WERI-Rb-1 (cell line): Measurements from ENCODE around the gene ALOX12B.
A peak's percentile ranks its signal among the peaks of the same experiment; 100 is the strongest.

ENCODE experiments used
- DNase-seq: peaks from one replicate; pipeline ENCODE4 v3.0.0-alpha.2; 2020
- H3K27ac ChIP-seq: fragments of 250-450 bp; sonication (Bioruptor Pico); 2 replicates; pipeline ENCODE4 v1.5.1; 2020; ENCODE audit warnings: mild to moderate bottlenecking, moderate library complexity
- H3K27me3 ChIP-seq: fragments of 250-450 bp; sonication (Bioruptor Pico); 2 replicates; pipeline ENCODE4 v1.5.1; 2021; ENCODE audit warnings: mild to moderate bottlenecking, low read depth, moderate library complexity; ENCODE audit not compliant: insufficient read depth, severe bottlenecking
- H3K36me3 ChIP-seq: fragments of 250-450 bp; sonication (Bioruptor Pico); 2 replicates; pipeline ENCODE4 v1.5.1; 2020; ENCODE audit warnings: mild to moderate bottlenecking, moderate library complexity
- H3K4me3 ChIP-seq: 2 replicates; pipeline ENCODE4 v1.5.1; 2011; ENCODE audit warnings: low read depth, mild to moderate bottlenecking, control low read depth, low read length
- H3K9me3 ChIP-seq: fragments of 250-450 bp; sonication (Bioruptor Pico); 2 replicates; pipeline ENCODE4 v1.5.1; 2021; ENCODE audit warnings: mild to moderate bottlenecking, moderate library complexity; ENCODE audit not compliant: severe bottlenecking
- TF ChIP-seq, protein P1 (sequence below): IDR thresholded peaks from 2 replicates; pipeline ENCODE4 v1.5.1; 2011; ENCODE audit warnings: low read depth, mild to moderate bottlenecking, control low read depth, inconsistent platforms, low read length

Gene ALOX12B

DNA sequence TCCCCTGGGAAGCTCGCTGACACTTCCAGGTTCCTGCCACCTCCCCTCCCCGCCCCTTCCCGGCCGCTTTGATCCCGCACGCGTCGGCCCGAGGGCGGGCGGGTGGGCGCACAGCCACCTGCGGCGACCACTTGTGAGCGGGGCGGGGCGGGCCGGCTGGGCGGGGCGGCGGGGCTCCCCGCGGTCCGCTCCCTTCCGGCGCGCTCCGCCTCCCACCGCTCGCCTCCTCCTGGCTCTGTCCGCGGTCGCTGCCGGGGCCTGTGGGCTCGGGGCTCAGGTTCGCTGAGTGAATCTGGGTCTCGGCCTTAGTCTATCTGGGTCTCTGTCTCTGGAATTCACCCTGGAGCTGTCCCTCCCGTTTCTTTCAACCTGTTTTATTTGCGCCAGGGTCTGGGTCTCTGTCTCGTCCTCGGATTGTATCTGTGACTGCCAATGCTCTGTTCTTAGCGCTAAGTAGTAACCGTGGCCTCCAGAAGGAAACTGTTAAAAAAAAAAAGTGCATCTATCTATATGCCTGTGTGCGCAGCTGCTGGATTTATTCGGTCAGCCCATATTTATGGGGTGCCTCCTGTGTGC is 39.1 kb upstream of the ALOX12B start:
- DNase-seq: peak; percentile 53
- no peaks in the 10 kb centered on the region for H3K9me3 ChIP-seq
- no peaks in the 10 kb centered on the region for H3K36me3 ChIP-seq
- peaks cover 27% of the 10 kb centered on the region for H3K27me3 ChIP-seq
- TF ChIP-seq, protein P1, sequence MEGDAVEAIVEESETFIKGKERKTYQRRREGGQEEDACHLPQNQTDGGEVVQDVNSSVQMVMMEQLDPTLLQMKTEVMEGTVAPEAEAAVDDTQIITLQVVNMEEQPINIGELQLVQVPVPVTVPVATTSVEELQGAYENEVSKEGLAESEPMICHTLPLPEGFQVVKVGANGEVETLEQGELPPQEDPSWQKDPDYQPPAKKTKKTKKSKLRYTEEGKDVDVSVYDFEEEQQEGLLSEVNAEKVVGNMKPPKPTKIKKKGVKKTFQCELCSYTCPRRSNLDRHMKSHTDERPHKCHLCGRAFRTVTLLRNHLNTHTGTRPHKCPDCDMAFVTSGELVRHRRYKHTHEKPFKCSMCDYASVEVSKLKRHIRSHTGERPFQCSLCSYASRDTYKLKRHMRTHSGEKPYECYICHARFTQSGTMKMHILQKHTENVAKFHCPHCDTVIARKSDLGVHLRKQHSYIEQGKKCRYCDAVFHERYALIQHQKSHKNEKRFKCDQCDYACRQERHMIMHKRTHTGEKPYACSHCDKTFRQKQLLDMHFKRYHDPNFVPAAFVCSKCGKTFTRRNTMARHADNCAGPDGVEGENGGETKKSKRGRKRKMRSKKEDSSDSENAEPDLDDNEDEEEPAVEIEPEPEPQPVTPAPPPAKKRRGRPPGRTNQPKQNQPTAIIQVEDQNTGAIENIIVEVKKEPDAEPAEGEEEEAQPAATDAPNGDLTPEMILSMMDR: no peak
- H3K27ac ChIP-seq: no peak overlapping the region
- H3K4me3 ChIP-seq: peak overlapping the region; percentile 56

DNA sequence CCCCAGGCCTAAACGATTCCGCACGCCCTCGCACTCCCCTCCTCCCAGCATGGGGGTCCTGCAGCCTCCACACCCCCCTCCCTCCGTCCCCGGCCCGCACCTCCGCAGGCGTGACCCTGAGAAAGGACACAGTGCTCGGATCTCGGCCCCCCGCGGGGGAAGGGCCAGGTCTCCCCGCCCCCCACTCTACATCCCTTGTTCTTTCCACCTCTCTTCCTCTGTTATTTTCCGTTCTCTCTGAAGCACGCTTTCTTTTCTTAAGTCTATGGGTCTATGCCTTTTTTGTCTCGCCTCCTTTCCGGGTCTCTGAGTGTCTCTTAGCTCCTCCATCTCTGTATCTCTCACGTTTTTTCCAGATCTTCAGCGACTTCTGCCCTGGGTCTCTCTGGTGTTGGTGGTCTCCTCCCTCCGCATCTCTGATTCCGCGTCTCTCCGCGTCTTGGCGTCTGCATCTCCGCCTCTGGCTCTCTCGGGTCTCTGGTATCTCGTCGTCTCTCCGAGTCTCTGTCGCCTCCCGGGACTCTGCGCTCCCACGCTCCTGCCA is 38.5 kb upstream of the ALOX12B start:
- TF ChIP-seq, protein P1: no peak
- H3K27me3 ChIP-seq: peaks cover 27% of the 10 kb centered on the region
- no peaks in the 10 kb centered on the region for H3K9me3 ChIP-seq
- no peaks in the 10 kb centered on the region for H3K36me3 ChIP-seq
- H3K4me3 ChIP-seq: peak overlapping the region; percentile 56
- H3K27ac ChIP-seq: no peak overlapping the region
- DNase-seq: no peak

DNA sequence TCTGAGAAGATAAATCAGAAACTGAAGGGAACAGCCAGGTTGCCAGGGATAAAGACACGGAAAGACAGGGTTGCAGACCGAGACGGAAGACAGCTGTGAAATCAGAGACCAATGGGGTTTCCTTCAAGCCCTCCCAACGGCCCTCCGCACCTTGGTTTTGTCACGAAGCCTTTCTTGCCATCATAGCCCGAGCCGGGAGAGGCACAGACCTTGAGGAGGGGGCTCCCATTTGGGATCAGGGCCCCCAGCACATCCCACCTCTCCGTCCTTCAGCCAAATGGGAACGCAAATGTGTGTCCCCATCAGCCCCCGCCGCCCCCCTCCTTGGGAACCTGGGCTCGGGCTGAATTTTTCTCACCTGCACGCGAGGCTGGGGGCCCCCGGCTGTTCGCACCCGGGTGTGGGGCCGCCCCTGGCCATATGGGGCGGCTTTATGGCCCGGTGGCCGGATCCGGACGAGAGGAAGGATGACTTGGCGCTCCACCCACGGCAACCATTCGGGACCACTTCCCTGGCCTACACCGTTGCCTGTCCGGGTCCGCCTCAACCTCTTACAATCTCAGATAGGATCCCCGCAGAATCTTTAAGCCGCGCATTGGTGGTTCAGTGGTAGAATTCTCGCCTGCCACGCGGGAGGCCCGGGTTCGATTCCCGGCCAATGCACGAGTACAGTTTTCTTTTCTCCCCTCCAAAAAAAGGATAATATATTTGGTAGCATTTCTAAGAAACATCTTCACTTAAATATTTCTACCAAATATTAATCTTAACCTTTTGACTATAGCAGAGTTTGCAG is 37.8 kb upstream of the ALOX12B start:
- Histone ChIP-seq H3K9me3 (no peaks in the 10 kb centered on the region), H3K4me3 (peak overlapping the region; percentile 56), H3K27ac (no peak overlapping the region), H3K27me3 (peaks cover 27% of the 10 kb centered on the region), H3K36me3 (no peaks in the 10 kb centered on the region)
- TF ChIP-seq, protein P1: no peak
- DNase-seq: peak; percentile 80

DNA sequence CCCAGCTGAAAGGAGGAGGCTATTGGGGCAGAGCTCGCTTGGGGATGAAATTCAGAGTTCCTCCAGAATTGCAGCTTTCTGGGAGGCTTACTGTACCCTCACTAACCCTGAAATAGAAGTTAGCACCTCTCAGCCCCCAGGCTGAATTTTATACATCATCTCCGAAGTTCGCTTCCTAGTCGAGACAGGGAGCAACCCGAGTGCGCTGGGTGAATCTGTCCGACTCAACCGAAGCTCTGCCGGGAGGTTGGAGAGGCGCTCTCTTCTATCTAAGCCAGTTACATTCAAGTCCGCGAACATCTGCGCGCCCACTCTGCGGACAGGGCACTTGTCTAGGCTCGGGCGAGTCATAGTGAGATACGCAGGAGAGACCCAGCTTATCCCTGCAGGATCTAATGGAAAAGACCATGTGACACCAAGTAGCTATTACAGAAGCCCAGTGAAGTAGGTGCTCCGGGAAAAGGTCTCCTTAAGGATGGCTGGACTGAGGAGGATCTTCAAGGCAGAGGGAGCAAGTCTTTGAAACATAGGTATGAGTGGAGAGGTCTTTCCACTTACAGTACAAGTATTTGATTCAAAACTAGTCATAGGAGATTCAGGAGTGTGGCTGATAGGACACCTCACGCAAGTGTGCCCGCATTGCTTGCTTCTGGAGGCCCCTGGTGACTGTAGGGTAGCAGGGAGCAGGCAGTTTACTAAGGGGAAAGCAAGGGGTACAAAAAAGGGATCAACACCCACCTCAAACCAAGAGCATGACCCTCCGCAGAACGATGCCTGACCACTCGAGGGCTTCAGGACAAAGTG is 37.0 kb upstream of the ALOX12B start:
- H3K9me3 ChIP-seq: no peaks in the 10 kb centered on the region
- no peak for DNase-seq
- H3K27ac ChIP-seq: no peak overlapping the region
- H3K36me3 ChIP-seq: no peaks in the 10 kb centered on the region
- peaks cover 27% of the 10 kb centered on the region for H3K27me3 ChIP-seq
- TF ChIP-seq, protein P1: no peak
- peak overlapping the region; percentile 56 for H3K4me3 ChIP-seq

DNA sequence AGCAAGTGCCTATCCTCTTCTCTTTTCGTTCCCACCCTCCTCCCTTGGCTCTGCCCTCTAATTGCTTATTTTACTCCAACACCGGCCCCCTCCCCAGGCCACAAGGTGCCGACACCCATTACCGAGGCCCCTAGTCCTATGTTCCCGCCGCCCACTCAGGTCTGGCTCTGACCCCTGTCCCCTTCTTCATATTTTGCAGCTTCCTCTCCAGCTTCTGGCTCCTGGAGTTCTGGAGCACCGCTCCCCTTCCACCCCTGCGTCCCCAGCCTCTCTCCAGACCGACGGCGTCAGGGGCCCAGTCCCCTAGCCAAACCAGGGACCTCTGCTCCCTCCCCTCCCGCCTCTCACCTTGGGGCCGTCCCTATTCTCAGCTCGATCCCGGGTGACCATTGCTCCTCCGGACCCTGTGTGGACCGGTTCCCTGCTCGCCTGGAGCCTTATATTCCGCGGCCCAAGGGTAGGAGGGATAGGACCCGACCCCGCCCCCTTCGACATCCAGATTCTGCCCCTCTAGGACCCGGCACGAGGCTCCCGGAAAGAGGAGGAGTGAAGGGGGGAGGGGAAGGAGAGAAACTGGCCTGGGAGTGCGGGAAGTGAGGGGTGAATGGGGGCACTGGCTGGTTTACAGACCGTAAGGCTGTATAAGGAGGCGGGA is 36.3 kb upstream of the ALOX12B start, which contains the start of gene HES7:
HES7 (minus strand) TSS at position 412 of the 655 bp plus-strand sequence; CDS start at position 390, 22 bp downstream.
- Histone ChIP-seq H3K9me3 (no peaks in the 10 kb centered on the region), H3K36me3 (no peaks in the 10 kb centered on the region), H3K27me3 (peaks cover 27% of the 10 kb centered on the region), H3K4me3 (peak within 1 kb of the TSS; percentile 56), H3K27ac (no peak within 1 kb of the TSS)
- TF ChIP-seq, protein P1: no peak
- peak; percentile 35 for DNase-seq
